ENCODE results near the gene ILF2.

ILF2 gene

GRCh38 chr1:153658400-153659174, 12.2 kb downstream of the ILF2 start, which contains the start of gene SNAPIN:
SNAPIN (plus strand) TSS chr1:153658703; CDS start chr1:153658744, 41 bp downstream.
- H3K4me3 ChIP-seq (ENCODE audit: low read depth, low read length): peak within 1 kb of the TSS; percentile 84
- peaks cover 29% of the 10 kb centered on the region for H3K36me3 ChIP-seq (replicated peaks)
- no peaks in the 10 kb centered on the region for H3K27me3 ChIP-seq (replicated peaks)
- peak; percentile 87 for DNase-seq
- TF ChIP-seq, protein P1, sequence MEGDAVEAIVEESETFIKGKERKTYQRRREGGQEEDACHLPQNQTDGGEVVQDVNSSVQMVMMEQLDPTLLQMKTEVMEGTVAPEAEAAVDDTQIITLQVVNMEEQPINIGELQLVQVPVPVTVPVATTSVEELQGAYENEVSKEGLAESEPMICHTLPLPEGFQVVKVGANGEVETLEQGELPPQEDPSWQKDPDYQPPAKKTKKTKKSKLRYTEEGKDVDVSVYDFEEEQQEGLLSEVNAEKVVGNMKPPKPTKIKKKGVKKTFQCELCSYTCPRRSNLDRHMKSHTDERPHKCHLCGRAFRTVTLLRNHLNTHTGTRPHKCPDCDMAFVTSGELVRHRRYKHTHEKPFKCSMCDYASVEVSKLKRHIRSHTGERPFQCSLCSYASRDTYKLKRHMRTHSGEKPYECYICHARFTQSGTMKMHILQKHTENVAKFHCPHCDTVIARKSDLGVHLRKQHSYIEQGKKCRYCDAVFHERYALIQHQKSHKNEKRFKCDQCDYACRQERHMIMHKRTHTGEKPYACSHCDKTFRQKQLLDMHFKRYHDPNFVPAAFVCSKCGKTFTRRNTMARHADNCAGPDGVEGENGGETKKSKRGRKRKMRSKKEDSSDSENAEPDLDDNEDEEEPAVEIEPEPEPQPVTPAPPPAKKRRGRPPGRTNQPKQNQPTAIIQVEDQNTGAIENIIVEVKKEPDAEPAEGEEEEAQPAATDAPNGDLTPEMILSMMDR (IDR thresholded peaks at IDR 0.05; ENCODE audit: low read depth, low read length, missing control alignments): peak; percentile 14
- H3K27ac ChIP-seq: peak within 1 kb of the TSS; percentile 92
- in situ Hi-C loops (cut with HindIII; ENCODE audit: low pct_ligation_motif_present, low sequenced_read_pairs): no loop called here

- DNase-seq: no peak
These were observed 15.5 kb downstream of the ILF2 start for GRCh38 chr1:153655333-153655732.

DNA sequence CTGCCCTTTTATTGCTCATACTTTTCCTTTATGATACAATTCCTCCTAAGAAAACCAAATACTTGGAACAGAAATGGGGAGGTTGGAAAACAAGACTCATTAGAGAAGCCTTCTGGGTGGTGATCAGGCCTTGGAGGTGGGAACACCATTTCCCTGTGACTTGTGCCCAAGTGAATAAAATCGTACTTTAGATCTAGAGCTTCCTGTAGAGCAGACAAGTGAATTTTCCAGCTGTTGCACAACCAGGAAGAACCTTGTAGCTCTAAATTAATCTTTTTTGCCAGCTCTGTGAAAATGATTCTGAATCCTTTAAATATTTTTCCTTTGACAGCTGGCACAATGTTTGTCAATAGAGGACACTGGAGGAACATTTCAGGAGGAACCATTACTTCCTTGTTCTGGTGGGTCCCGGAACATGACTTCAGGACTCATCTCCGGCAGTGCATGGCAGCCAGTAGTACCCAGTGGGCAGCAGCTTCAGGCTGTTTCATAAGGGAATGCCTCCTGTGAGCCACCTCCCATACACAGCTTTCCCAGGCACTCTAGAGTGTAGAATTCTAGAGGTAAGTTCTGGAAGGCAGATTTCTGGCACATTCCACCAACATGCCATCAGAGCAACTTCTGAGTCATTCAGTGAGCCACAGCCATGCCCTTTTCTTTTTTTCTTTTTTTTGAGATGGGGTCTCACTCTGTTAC, 17.8 kb downstream of the ILF2 start:
- in situ Hi-C loops (cut with HindIII; ENCODE audit: low pct_ligation_motif_present, low sequenced_read_pairs): no loop called here
- Histone ChIP-seq H3K27me3 (replicated peaks) (no peaks in the 10 kb centered on the region), H3K36me3 (replicated peaks) (no peaks in the 10 kb centered on the region), H3K27ac (no peak overlapping the region), H3K4me3 (ENCODE audit: low read depth, low read length) (no peak overlapping the region)
- DNase-seq: peak; percentile 31
- TF ChIP-seq, protein P1 (IDR thresholded peaks at IDR 0.05; ENCODE audit: low read depth, low read length, missing control alignments): no peak

More at GRCh38 chr1:153655333-153655732, 15.5 kb downstream of the ILF2 start:
- Histone ChIP-seq H3K4me3 (ENCODE audit: low read depth, low read length) (no peak overlapping the region), H3K36me3 (replicated peaks) (peaks cover 2% of the 10 kb centered on the region), H3K27me3 (replicated peaks) (no peaks in the 10 kb centered on the region), H3K27ac (no peak overlapping the region)
- in situ Hi-C loops (cut with HindIII; ENCODE audit: low pct_ligation_motif_present, low sequenced_read_pairs): no loop called here
- TF ChIP-seq, protein P1 (IDR thresholded peaks at IDR 0.05; ENCODE audit: low read depth, low read length, missing control alignments): no peak

DNA sequence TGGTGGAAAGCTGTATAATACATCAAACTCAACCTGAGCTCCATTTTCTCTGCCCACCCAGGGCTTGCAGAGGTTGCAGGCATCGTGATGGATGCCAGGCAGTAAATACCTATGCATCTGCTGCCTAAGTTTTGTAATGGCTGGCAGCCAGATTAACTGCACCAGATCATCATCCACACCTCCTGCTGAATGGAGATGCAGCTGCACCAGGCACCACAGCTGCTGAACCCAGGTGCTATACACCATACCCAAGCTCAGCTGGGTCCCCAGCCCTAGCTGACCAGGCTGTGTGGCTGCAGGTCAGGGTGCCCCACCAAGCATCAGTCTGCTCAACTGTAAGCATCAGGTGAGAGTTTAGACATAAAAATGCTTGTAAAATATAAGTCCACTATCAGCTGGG, 19.0 kb downstream of the ILF2 start:
- Histone ChIP-seq H3K36me3 (replicated peaks) (no peaks in the 10 kb centered on the region), H3K27ac (no peak overlapping the region), H3K4me3 (ENCODE audit: low read depth, low read length) (no peak overlapping the region), H3K27me3 (replicated peaks) (no peaks in the 10 kb centered on the region)
- DNase-seq: no peak
- TF ChIP-seq, protein P1 (IDR thresholded peaks at IDR 0.05; ENCODE audit: low read depth, low read length, missing control alignments): no peak
- in situ Hi-C loops (cut with HindIII; ENCODE audit: low pct_ligation_motif_present, low sequenced_read_pairs): no loop called here

- Histone ChIP-seq H3K27ac (no peak overlapping the region), H3K27me3 (replicated peaks) (no peaks in the 10 kb centered on the region), H3K4me3 (ENCODE audit: low read depth, low read length) (no peak overlapping the region), H3K36me3 (replicated peaks) (peaks cover 17% of the 10 kb centered on the region)
- TF ChIP-seq, protein P1 (IDR thresholded peaks at IDR 0.05; ENCODE audit: low read depth, low read length, missing control alignments): no peak
- no peak for DNase-seq
- in situ Hi-C loops (cut with HindIII; ENCODE audit: low pct_ligation_motif_present, low sequenced_read_pairs): no loop called here
These were observed 20.9 kb downstream of the ILF2 start for GRCh38 chr1:153649863-153650235.
